NCI-H510A treated with DMSO at 0.1 percent for 48 hours (cell line): ENCODE results near the gene TMEM184B.
A peak's percentile ranks its signal among the peaks of the same experiment; 100 is the strongest.

Experiments
- DNase-seq: peaks from one replicate; lab custom pipeline; 2025; lab: John Stamatoyannopoulos, UW

The TMEM184B gene

GRCh38 chr22:38272373-38273134, at the start of gene TMEM184B:
TSS of gene TMEM184B (minus strand) at chr22:38273010. CDS start at chr22:38247961, 25,049 bp downstream.
- peak; percentile 41 for DNase-seq

- DNase-seq: no peak
Observed at GRCh38 chr22:38320605-38321402, 48.0 kb upstream of the TMEM184B start.

- no peak for DNase-seq
Observed at GRCh38 chr22:38318792-38319773, 46.3 kb upstream of the TMEM184B start.

GRCh38 chr22:38317995-38318715, 45.3 kb upstream of the TMEM184B start:
- peak; percentile 60 for DNase-seq

- DNase-seq: peak; percentile 26
Observed at GRCh38 chr22:38317122-38317994, 44.5 kb upstream of the TMEM184B start, which contains the start of gene CSNK1E. TSS of gene CSNK1E (minus strand) at chr22:38317433. CDS start at chr22:38314157, 3,276 bp downstream.

GRCh38 chr22:38316364-38317121, 43.7 kb upstream of the TMEM184B start:
- peak; percentile 8 for DNase-seq

- no peak for DNase-seq
Observed at GRCh38 chr22:38315823-38316363, 43.1 kb upstream of the TMEM184B start.

GRCh38 chr22:38314933-38315822, 42.4 kb upstream of the TMEM184B start:
- DNase-seq: peak; percentile 24

GRCh38 chr22:38314051-38314932, 41.5 kb upstream of the TMEM184B start:
- DNase-seq: no peak

GRCh38 chr22:38313384-38313955, 40.7 kb upstream of the TMEM184B start:
- no peak for DNase-seq

- no peak for DNase-seq
Observed at GRCh38 chr22:38312261-38312800, 39.5 kb upstream of the TMEM184B start.

GRCh38 chr22:38311323-38311620, 38.5 kb upstream of the TMEM184B start:
- no peak for DNase-seq

GRCh38 chr22:38310518-38311322, 37.9 kb upstream of the TMEM184B start:
- no peak for DNase-seq

- DNase-seq: no peak
Observed at GRCh38 chr22:38309614-38310517, 37.1 kb upstream of the TMEM184B start.
